ENCODE measurements around the gene FGF3. TPM values are rescaled to one million over a fixed set of nuclear protein-coding genes. Genes with fewer than 3 reads are reported as not detected.

FGF3 gene
- total RNA-seq, result not detected

GRCh38 chr11:69818603-69819441, at the start of gene FGF3:
TSS of gene FGF3 (minus strand) at chr11:69819416. CDS start at chr11:69818933, 483 bp downstream.
- no peak for DNase-seq (ENCODE audit: low spot score in 2 of 2)
- Histone ChIP-seq H3K9me3 (no peaks in the 10 kb centered on the region), H3K4me3 (no peak within 1 kb of the TSS), H3K36me3 (no peaks in the 10 kb centered on the region), H3K27ac (no peak within 1 kb of the TSS), H3K4me1 (peaks cover 0 to 10% (median 0%) of the 10 kb centered on the region in 4 donors), H3K27me3 (peaks cover 0 to 54% of the 10 kb centered on the region in 2 donors)
- 1 to 2% methylated on average over 61 to 79 of the region's 105 CpGs for WGBS, 2 donors
- no peak for TF ChIP-seq EP300 (IDR thresholded peaks at IDR 0.05)
- TF ChIP-seq POLR2A (IDR thresholded peaks at IDR 0.05), result no peak
- TF ChIP-seq CTCF (IDR thresholded peaks at IDR 0.05), result no peak

GRCh38 chr11:69868871-69869270, 49.7 kb upstream of the FGF3 start:
- DNase-seq (ENCODE audit: low spot score in 2 of 2), result no peak
- TF ChIP-seq CTCF (IDR thresholded peaks at IDR 0.05) (no peak), EP300 (IDR thresholded peaks at IDR 0.05) (no peak), POLR2A (IDR thresholded peaks at IDR 0.05) (no peak)
- Histone ChIP-seq H3K27ac (no peak overlapping the region), H3K27me3 (peaks cover 0 to 29% of the 10 kb centered on the region in 2 donors), H3K4me3 (no peak overlapping the region), H3K36me3 (no peaks in the 10 kb centered on the region), H3K4me1 (no peaks in the 10 kb centered on the region), H3K9me3 (no peaks in the 10 kb centered on the region)
- WGBS, 2 donors, result 78 to 80% methylated on average over 8 of the region's 8 CpGs

- 31 to 39% methylated on average over 30 to 40 of the region's 41 CpGs for WGBS, 2 donors
- Histone ChIP-seq H3K4me1 (no peaks in the 10 kb centered on the region), H3K4me3 (no peak overlapping the region), H3K27ac (no peak overlapping the region), H3K9me3 (no peaks in the 10 kb centered on the region), H3K36me3 (no peaks in the 10 kb centered on the region), H3K27me3 (peaks cover 0 to 29% of the 10 kb centered on the region in 2 donors)
- no peak for DNase-seq (ENCODE audit: low spot score in 2 of 2)
- TF ChIP-seq EP300 (IDR thresholded peaks at IDR 0.05) (no peak), POLR2A (IDR thresholded peaks at IDR 0.05) (no peak)
Measured at GRCh38 chr11:69868006-69868810, 49.0 kb upstream of the FGF3 start.

- Histone ChIP-seq H3K4me1 (no peaks in the 10 kb centered on the region), H3K27me3 (peaks cover 0 to 29% of the 10 kb centered on the region in 2 donors), H3K36me3 (no peaks in the 10 kb centered on the region), H3K4me3 (no peak overlapping the region), H3K9me3 (no peaks in the 10 kb centered on the region), H3K27ac (no peak overlapping the region)
- 75 to 76% methylated on average over 27 to 28 of the region's 30 CpGs for WGBS, 2 donors
- no peak for DNase-seq (ENCODE audit: low spot score in 2 of 2)
- no peak for TF ChIP-seq CTCF (IDR thresholded peaks at IDR 0.05)
- no peak for TF ChIP-seq POLR2A (IDR thresholded peaks at IDR 0.05)
- no peak for TF ChIP-seq EP300 (IDR thresholded peaks at IDR 0.05)
Measured at GRCh38 chr11:69867076-69868005, 48.1 kb upstream of the FGF3 start.

- H3K4me1 ChIP-seq, result no peaks in the 10 kb centered on the region
- no peaks in the 10 kb centered on the region for H3K9me3 ChIP-seq
- DNase-seq (ENCODE audit: low spot score in 2 of 2), result no peak
- no peak overlapping the region for H3K4me3 ChIP-seq
- peaks cover 0 to 29% of the 10 kb centered on the region in 2 donors for H3K27me3 ChIP-seq
- TF ChIP-seq POLR2A (IDR thresholded peaks at IDR 0.05) (no peak), CTCF (IDR thresholded peaks at IDR 0.05) (no peak), EP300 (IDR thresholded peaks at IDR 0.05) (no peak)
- WGBS, 2 donors, result 68 to 82% methylated on average over 3 of the region's 3 CpGs
- no peak overlapping the region for H3K27ac ChIP-seq
- no peaks in the 10 kb centered on the region for H3K36me3 ChIP-seq
Measured at GRCh38 chr11:69866648-69867047, 47.4 kb upstream of the FGF3 start.
